ENCODE results near the gene UBE2A.

UBE2A gene

DNA sequence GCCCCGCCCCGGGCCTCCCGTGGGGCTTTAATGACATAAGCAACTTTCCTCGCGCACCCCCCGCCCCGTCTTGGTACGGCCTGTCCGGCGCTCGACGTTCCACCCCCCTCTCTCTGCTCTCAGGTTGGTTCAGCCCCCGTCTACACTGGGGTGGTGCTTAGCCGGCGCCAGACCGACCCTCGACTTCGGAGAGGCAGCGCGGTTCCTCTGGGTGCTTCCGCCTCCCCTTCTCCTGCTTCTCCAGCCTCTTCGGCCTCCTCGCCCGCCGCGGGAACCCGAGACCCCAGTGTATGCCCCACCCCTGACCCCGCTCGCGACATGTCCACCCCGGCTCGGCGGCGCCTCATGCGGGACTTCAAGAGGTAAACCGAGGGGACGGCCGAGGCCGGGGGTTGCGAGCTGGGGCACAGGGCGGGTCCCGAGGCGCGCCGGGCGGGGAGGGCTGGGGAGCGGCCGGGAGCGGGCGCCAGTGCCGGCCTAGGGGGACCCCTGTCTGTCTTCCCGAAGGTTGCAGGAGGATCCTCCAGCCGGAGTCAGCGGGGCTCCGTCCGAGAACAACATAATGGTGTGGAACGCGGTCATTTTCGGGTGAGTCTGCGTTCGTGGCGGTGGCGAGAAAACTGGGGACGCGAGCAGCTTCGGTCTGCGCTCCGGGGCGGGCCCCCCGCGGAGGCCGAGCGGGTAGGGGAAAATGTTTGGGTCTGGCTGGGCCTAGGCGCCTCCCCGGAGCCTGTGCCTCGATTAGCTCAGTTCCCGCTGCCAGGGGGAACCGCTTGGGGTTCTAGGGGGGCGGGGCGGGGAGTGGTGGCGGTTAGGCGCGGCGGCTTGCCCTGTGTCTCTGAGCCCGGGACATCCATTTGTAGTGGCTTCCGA is at the start of gene UBE2A:
Gene UBE2A (plus strand): TSS at position 170 of the 873 bp plus-strand sequence. CDS start 149 bp downstream, at position 319.
- DNase-seq: peak; percentile 94 to 96

DNA sequence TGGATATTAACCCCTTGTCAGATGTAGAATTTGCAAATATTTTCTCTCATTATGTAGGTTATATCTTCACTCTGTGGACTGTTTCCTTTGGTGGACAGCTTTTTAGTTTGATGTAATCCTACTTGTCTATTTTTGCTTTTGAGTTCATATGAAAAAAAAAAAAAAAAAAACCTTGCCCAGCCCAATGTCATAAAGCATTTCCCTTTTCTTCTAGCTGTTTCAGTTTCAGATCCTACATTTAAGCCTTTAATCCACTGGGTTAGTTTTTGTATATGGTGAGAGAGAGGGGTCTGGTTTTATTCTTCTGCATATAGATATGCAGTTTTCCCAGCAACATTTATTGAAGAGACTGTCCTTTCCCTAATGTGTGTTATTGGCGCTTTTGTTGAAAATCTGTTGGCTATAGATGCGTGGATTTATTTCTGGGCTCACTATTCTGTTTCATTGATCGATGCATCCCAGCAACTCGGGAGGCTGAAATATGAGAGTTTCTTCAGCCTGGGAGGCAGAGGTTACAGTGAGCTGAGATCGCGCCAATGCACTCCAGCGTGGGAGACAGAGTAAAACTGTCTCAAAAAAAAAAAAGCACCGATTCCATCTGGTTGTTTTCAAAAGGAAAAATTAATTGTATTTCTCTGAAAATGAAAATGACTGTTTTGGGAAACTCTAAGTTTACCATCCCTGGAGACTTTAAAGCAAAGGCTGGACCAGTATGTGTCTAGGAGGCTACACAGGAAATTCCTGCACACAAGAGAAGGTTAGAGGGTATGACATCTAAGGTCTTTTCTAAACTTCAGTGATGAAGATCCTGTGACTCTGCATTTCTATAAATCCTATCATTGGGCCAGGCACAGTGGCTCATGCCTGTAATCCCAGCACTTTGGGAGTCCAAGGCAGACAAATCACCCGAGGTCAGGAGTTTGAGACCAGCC is 44.8 kb upstream of the UBE2A start:
- DNase-seq: no peak

DNA sequence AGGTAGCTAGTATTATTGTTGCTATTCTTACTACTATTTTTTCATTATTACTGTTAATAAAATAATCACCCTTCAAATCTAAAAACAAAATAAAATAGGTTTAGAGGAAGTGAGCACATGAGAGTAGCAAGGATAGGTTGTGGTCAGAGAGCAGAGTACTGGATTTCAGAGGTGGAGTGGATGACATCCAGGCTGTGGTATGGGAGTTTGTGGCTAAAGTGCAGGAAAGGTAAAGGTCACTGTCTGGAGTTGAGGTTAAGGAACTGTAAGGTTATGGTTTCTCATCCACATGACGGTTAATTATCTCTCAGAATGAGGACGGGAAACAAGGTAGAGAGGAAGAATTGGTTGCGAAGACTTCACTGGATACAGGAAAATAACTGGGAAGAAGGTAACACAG is 36.9 kb upstream of the UBE2A start:
- no peak for DNase-seq

DNA sequence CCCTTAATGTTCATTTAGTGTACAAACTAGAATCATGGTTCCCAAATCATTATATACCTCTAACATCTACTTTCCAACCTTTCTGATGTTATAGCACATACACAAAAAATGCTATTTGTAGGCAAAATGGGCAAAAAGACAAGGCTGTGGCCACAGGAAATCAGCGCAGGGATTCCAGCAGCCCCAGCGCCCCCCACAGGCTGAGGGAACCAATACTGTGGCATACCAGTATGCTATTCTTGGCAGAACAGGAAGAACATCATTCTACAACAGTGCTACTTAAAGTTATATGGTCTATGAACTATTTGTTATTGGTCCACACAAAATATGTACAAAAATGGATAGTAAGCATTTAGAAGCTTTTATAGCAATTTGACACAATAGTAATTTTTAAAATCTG is 34.5 kb upstream of the UBE2A start:
- no peak for DNase-seq

DNA sequence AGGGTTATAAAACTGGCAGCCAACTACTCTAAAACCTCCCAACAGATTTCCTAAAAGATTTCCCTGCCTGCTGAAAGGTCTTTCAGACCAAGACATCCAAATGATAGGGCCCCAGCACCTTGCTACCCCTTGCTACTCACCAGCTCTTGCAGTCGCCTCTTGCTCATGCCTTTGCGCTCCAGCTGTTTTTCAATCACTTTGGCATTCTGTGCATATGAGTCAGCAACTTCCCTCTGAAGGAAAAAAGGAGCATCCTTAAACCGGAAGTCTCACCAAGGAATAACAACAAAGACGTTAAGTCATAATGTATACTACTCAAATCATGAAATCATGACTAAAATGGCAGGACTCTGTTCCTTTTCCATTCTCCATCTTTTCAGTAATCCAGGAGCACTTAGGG is 33.2 kb upstream of the UBE2A start:
- DNase-seq: no peak

DNA sequence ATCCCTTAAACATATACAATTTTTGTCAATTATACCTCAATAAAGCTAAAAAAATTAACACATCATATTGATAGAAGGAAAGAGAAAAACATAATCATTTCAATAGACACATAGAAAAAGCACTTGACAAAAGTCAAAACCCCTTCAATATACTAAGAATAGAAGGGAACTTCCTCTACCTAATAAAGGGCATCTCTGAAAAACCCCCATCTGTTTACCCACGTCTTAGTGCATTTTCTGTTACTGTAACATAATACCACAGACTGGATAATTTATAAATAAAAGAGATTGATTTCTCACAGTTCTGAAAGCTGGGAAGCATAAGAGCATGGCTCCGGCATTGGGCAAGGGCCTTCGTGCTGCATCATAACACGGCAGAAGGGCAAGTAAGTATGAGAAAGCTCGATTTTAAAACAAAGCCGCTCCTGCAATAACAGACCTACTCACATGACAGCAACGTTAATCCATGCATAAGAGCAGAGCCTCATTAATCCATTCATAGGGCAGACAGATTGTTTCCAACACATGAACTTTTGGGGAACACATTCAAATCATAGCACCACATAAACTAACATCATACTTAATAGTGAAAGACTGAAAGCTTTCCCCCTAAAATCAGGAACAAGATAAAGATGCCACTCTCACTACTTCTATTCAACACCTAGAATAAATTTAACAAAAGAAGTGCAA is 24.9 kb upstream of the UBE2A start:
- DNase-seq: no peak

DNA sequence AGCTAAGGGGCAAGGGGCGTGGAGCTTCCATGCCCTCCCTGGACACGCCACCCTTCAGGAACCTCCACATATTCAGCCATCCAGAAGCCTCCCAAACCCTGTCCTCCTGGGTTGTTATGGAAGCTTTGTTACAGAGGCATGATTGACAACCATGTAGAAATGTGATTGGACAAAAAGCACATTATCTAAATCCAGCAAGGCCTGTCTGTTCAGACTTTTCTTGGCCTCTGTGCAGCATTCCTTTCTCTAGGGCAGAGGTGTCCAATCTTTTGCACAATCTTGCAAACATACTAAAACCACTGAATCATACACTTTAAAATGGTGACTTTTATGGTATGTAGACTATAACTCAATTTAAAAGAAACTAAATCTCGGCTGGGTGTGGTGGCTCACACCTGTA is 21.9 kb upstream of the UBE2A start:
- no peak for DNase-seq

DNA sequence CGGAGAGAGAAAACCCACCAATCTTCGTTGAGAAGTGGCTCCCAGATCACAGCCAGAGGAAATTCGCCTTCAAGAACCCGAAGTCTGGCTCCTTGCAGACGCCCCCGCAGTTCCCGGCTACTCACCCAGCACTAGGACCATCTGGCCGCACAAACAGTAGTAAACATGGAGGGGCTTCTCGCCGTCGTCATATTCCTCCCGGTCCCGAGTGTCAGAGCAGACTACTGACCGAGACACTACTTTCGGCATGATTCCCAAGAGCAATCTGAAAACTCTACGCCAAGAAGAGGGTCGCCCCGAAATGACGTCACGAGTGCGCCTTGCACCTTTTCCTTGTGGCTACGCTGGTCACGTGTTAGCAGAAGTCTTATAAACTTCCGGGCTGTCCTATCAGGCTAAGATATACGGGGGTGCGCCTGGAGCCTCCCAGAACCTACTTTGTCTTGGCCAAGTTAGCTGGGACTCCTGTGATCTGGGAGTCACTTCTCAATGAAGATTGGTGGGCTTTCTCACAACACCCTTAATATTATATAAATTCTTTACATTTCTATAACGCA is 9.2 kb upstream of the UBE2A start, which contains the start of gene STEEP1:
Gene STEEP1 (minus strand): TSS at position 303 of the 557 bp plus-strand sequence. CDS start 54 bp downstream, at position 249.
- DNase-seq: peak; percentile 99 to 100

DNA sequence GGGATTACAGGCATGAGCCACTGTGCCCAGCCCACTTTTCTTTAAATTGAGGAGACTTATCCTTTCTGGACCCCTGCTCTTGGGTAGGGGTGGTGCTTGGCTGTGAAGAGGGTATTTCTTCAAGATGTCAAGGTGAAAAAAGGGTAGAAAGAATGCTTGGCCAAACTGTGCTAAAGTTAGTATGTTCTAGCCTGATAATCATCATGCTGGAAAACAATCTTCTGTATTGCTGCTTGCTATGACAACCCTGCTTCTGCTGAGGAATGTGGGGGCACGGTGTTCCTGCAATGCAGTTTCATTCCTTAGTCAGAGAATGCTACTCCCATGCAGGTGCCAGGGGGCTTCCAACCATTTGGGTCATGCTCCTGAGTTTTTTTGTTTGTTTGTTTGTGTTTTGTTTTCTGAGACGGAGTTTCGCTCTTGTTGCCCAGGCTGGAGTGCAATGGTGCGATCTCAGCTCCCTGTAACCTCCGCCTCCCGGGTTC is 4.0 kb upstream of the UBE2A start:
- DNase-seq: no peak

DNA sequence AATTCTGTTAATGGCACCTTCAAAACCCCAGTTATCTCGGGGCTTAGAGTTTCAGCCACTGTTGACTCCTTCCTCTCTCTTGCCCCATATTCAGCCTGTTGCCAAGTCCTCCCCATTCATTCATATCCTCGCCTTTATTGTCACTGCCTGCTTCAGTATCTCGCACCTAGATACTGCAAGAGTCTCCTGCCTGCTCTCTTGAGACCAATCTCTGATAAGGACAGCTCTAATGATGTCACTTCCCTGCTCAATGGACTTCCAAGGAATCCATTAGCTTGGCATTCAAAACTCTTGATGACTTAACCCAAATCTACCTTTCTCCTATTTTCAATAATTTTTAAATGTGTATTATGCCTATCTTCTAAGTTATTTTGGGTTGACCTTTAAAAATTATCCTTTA is 1.1 kb upstream of the UBE2A start:
- DNase-seq: no peak

DNA sequence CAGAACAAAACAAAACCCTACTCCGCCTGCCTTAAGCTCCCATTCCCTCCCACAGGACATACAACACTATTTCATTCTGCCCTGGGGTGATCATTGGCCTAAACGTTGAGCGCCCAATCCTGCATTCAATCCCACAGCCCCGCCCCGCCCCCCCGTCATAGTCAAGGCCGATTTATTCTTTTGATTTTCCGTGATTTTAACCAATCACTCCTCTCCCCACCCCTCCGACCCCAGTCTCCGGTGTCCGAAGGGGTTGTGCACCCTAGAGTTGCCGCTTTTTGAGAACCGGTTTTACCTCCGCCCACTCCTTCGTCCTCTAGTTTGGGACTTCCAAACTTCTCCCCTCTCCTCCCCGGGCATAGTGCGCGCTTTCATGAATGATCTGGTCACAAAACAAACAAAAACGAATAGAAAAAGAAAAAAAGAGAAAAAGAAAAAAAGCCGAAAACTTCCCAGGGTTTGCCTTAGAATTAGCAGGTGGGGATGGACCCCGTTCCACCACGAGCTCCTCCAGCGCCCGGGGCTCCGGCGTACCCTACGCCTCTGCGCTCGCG is 446 bp upstream of the UBE2A start:
- DNase-seq: peak; percentile 20 to 35

DNA sequence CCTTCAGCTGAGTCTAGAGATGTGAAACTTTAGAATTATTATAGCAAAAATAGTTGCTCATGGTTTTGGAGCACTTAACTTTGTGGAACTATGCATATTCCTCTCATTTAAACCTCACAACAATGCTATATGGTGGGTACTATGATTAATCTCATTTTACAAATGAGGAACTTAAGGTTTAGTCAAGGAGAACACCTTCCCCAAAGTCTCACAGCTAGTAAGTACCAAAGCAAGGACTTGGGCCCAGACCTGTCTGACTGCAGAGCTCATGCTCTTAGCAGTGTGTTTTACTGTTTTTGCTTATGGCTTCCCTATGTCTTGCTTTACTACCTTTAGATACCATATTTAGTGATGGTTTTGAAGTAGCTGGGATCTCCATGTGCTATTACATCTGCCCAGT is 5.1 kb downstream of the UBE2A start:
- no peak for DNase-seq

DNA sequence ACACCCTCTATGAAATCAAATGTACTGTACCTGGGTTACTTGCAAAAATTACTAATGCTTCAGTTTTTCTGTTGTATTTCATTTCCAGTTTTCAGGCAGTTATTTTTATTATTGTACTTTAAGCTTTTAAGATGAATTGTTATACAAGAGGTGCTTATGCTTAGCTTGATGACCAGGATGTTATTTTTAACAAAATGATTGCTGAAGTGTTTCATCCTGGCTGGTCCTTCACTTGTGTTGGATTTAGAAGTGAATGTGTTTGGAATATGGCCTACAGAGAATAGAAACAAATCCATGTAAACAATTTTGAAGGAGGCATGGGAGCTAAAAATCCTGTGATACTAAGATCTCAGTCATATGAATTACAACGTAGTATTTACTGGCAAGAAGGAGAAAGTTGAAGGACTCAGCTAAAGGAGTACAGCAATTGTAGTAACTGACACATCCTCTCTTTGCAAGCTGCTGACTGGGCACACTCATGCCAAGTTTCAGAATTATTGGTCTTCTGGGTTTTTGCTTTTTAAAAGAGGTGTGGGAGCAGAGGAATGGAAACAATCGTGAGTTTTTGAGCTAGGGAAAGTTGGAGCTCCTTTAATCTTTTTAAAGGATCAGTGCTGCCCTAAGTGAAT is 9.2 kb downstream of the UBE2A start:
- no peak for DNase-seq

DNA sequence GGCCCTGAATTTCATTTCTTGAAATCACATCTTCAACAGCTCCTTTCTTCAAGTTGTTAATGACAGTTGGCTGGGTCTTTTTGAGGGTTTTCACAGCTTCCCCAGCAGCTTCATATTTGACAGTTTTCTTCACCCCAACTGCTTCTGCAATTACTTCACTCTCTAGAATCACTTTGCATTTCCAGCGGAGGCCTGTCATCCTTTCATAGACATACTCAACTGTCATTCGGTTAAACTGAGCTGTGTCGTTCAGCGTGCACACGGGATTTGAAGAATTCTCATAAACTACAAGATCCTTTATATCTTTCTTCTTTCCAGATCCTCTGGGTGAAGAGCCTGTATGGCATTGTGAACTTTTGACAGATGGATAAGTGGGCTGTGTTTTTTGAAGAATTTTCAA is 15.4 kb downstream of the UBE2A start:
- no peak for DNase-seq

DNA sequence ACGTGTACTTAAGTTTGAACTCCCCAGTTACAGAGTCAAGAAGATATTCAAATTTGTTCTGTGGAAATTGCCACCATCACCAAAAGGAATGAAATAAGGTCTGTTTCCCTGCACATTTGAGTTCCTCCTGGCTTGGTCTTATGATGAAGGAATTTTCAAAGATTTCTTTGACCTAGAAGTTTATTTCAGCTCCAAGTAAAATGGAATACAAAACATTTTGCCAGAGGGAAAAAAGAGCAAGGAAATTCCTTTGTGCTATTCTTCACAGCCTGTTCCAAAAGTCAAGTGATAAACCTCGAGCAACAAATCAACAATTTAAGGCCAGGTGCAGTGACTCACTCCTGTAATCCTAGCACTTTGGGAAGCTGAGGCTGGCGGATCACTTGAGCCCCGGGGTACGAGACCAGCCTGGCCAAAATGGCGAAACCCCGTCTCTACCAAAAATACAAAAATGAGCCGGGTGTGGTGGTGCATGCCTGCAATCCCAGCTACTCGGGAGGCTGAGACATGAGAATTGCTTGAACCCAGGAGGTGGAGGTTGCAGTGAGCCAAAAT is 28.4 kb downstream of the UBE2A start:
- no peak for DNase-seq

DNA sequence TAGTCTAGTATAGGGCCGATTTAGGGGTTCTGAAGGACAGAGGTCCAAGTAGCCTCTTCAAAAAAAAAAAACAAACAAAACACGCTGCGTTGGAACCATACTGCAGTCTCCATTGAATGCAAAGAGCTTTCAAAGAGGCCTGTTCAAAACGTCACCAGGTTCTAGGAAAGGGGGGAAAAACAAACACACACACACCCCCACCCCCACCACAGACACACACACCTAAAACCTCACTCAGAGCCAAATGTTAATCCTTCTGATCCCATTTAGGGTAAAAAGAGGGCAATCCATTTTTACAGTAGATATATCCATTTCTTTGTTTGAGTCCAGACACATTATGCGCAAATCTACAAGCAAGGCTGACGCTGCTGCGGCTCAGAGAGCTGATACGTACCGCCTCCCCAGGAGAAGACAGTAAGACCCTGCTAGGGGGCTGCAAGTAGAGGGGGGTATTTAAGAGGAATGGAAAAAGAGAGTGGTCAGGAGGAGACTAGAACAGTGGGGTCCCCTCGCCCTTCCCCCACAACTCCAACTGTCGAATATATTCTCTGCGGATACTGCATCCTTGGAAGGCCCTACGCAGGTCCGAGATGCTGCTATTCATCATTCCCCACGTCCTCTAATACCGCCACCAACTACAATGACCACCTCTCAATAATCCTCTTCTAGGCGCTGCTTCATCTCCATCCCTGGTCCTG is 30.6 kb downstream of the UBE2A start:
- no peak for DNase-seq

DNA sequence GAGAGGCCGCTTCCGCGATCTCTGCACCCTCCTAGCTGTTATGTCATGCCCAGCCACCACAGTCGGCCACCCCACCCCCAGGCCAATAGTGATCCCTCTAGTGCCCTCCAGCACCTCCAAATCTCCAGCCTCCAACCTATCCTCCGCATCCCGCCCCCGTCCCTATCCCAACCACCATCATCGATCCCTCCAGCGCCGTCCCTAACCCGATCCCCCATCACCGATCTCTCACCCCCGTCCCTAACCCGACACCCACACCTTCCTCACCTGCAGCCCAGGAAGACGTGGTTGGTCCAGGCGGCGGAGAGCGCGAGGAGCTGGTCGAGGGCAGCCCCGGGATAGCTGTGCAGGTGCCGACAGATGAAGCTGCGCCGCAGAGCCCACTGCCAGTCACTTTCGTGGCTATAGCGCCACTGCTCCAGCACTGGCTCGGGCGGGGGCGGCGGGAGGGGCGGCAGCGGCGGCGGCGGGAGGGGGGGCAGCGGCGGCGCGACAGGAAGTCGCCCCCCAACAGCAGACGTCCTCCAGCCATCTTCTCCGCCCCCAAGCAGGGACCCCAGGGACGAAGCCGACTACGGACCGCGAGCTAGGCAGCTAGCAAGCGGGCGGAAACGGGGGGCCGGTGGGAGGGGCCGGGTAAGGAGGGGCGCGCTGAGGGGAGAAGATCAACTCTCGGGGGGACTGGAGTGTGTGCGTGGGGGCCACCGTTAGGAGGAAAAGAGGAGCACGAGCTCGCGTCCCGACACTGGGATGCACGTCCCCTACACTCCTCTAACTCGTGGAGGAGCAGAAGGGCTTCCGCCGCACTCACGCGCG is 31.3 kb downstream of the UBE2A start:
- DNase-seq: peak; percentile 41 to 58

DNA sequence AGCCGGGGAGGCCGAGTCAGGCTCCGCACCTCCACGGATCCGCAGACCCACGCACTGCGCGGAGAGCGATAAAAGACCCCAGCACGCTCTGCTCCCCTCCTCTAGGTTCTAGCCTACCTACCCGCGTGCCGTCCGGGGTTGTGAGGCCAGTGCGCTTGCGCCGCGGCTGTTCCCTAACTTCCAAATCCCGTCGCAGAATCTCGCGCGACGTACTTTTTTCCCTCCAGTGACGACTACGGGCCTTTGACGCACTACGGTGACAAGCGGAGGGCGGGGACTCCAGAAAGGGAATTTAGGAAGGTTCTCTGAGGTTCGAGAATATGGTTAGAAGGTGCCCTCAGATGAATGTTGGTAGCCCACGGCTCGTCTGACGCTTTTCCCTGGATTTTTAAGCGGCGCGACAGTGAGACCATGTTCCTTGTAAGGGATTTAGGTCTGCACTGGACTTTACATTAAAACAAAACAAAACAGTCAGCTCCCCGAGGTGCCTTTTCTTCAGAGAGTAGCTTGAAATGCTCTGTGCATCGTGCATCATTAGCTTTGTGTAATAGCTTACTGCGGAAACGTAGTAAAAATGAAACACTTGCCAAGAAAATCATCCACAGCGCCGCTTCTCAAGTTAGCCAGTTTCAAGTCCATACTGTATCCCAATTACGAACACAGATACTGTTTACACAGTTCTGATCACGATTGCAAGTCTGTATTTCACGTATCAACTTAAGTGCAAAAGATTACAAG is 32.1 kb downstream of the UBE2A start, which contains the start of gene NKRF:
Gene NKRF (minus strand): TSS at position 145 of the 738 bp plus-strand sequence.
- peak; percentile 98 for DNase-seq

DNA sequence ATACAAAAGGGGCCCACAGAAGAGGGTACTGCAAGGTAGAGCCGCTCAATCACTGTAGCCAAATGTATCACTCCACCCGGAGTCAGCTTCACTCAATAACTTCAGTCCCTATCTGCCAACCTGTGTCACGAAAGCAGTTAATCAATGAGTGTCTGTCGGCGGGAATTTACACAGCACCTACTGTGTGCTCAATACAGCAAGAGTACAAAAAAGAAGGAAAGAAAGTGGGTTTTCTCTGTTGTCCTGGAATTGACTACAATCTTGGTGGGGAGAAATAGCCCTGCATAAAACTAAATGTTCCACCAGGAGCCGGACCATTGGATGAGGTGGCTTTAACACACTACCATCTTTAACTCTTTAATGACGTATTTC is 32.6 kb downstream of the UBE2A start:
- DNase-seq: no peak
